ENCODE measurements around the gene KLK4.

GRCh38 chr19:50926144-50926543, 14.9 kb upstream of the KLK4 start:
- TF ChIP-seq POLR2A (IDR thresholded peaks at IDR 0.05) (no peak), CTCF (IDR thresholded peaks at IDR 0.05) (no peak)
